ENCODE results near the gene CNNM2. TPM values are rescaled to one million over a fixed set of nuclear protein-coding genes. Genes with fewer than 3 reads are reported as not detected.

CNNM2 gene
- total RNA-seq (2014; rRNA removed; shearing (Covaris generic)) = 4.1 and 4.3 TPM in 2 replicates

- DNase-seq (ENCODE audit: low read depth) = peak; percentile 99
Observed at GRCh38 chr10:102917962-102918816, at the start of gene CNNM2. CNNM2 (plus strand) TSS chr10:102918294; CDS start chr10:102918481, 187 bp downstream.

- DNase-seq (ENCODE audit: low read depth) = no peak
Observed at GRCh38 chr10:102868911-102869257, 49.2 kb upstream of the CNNM2 start.

GRCh38 chr10:102869258-102870198 lies 48.6 kb upstream of the CNNM2 start, which contains the start of gene AS3MT:
AS3MT (plus strand) TSS chr10:102869470; CDS start chr10:102869593, 123 bp downstream.
- no peak for DNase-seq (ENCODE audit: low read depth)

- no peak for DNase-seq (ENCODE audit: low read depth)
Observed at GRCh38 chr10:102870221-102870620, 47.9 kb upstream of the CNNM2 start.

GRCh38 chr10:102872163-102872562 lies 45.9 kb upstream of the CNNM2 start:
- DNase-seq (ENCODE audit: low read depth) = no peak

GRCh38 chr10:102876747-102877153 lies 41.3 kb upstream of the CNNM2 start:
- no peak for DNase-seq (ENCODE audit: low read depth)

- no peak for DNase-seq (ENCODE audit: low read depth)
Observed at GRCh38 chr10:102878629-102879028, 39.5 kb upstream of the CNNM2 start.

GRCh38 chr10:102880256-102880655 lies 37.8 kb upstream of the CNNM2 start:
- DNase-seq (ENCODE audit: low read depth) = no peak

- no peak for DNase-seq (ENCODE audit: low read depth)
Observed at GRCh38 chr10:102888048-102888447, 30.0 kb upstream of the CNNM2 start.

GRCh38 chr10:102894466-102895213 lies 23.5 kb upstream of the CNNM2 start:
- no peak for DNase-seq (ENCODE audit: low read depth)

GRCh38 chr10:102900006-102900405 lies 18.1 kb upstream of the CNNM2 start:
- DNase-seq (ENCODE audit: low read depth) = no peak

- DNase-seq (ENCODE audit: low read depth) = no peak
Observed at GRCh38 chr10:102904346-102904745, 13.7 kb upstream of the CNNM2 start.

GRCh38 chr10:102906507-102906906 lies 11.6 kb upstream of the CNNM2 start:
- no peak for DNase-seq (ENCODE audit: low read depth)

- no peak for DNase-seq (ENCODE audit: low read depth)
Observed at GRCh38 chr10:102914781-102915180, 3.3 kb upstream of the CNNM2 start.

- DNase-seq (ENCODE audit: low read depth) = no peak
Observed at GRCh38 chr10:102916173-102916572, 1.9 kb upstream of the CNNM2 start.

- DNase-seq (ENCODE audit: low read depth) = peak; percentile 59
Observed at GRCh38 chr10:102917314-102917961, 656 bp upstream of the CNNM2 start.

- DNase-seq (ENCODE audit: low read depth) = no peak
Observed at GRCh38 chr10:102918817-102919245, 737 bp downstream of the CNNM2 start.

GRCh38 chr10:102919246-102919959 lies 1.3 kb downstream of the CNNM2 start:
- no peak for DNase-seq (ENCODE audit: low read depth)

- DNase-seq (ENCODE audit: low read depth) = no peak
Observed at GRCh38 chr10:102919992-102920739, 2.1 kb downstream of the CNNM2 start.

- DNase-seq (ENCODE audit: low read depth) = no peak
Observed at GRCh38 chr10:102923601-102924000, 5.5 kb downstream of the CNNM2 start.
